Hematopoietic multipotent progenitor cell treated with erythropoietin and hydrocortisone succinate and interleukin-3 and kit ligand, for 8 days (in vitro differentiated cells): ENCODE results near the gene SLC38A10.
A peak's percentile ranks its signal among the peaks of the same experiment; 100 is the strongest.

Experiments
- DNase-seq: peaks from one replicate; pipeline ENCODE4 v3.0.0-alpha.2; 2015

The SLC38A10 gene

DNA sequence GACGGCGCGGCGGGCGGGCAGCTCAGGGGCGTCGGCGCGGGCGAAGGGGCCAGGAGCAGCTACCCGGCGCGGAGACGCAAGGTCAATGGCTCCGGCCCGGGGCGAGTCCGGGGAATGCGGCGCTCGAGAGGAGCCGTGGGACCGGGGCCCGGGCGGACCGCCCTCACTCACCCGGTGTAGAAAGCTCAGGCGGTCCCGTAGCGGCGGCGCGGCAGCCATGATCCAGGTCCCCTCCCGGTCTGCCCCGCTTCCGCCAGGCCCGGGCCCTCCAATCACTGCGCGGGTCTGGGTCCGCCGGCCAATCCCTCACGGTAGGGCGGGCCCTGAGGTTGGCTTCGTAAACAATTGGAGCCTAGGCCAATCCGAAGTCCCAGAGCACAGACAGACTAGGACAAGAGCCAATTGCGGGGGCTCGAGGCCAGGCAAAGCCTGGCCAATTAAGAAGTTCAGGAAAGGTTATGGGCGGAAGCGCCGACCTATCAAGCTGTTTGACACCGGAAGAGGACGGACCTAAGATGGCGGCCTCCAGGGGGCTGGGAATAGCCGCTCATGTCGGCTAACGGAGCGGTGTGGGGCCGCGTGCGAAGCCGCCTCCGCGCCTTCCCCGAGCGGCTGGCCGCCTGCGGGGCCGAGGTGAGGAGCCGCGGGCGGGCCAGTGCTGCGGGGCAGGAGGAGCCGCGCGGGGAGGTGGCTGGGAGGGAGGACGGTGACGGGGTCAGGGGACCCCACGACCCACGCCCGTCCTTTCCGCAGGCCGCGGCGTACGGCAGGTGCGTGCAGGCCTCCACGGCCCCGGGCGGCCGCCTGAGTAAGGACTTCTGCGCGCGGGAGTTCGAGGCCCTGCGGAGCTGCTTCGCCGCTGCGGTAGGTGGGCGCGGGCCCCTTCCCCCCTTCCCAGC is 56.0 kb downstream of the SLC38A10 start, which contains the start of the genes NDUFAF8 and TEPSIN:
TSS of gene NDUFAF8 (plus strand) at position 504 of the 899 bp plus-strand sequence. CDS start at position 550, 46 bp downstream.
TSS of gene TEPSIN (minus strand) at position 241 of the 899 bp plus-strand sequence. CDS start at position 219, 22 bp downstream.
- DNase-seq, result peak; percentile 100

DNA sequence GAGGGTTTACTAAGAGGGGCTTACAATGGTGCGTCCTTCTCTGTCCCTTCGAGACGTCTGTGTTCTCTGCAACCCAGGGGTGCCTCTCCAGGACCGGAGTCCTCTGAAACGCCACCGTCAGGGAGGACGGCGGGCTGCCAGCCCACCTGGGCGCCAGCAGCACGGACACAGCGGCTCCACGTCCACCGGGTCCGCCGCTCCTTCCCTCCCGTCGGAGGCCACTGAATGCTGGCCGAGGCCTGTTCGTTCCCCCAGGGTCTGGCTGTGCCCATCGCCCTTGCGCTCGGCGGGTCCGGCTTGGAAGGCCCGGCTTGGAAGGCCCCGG is 56.7 kb downstream of the SLC38A10 start:
- DNase-seq, result no peak

DNA sequence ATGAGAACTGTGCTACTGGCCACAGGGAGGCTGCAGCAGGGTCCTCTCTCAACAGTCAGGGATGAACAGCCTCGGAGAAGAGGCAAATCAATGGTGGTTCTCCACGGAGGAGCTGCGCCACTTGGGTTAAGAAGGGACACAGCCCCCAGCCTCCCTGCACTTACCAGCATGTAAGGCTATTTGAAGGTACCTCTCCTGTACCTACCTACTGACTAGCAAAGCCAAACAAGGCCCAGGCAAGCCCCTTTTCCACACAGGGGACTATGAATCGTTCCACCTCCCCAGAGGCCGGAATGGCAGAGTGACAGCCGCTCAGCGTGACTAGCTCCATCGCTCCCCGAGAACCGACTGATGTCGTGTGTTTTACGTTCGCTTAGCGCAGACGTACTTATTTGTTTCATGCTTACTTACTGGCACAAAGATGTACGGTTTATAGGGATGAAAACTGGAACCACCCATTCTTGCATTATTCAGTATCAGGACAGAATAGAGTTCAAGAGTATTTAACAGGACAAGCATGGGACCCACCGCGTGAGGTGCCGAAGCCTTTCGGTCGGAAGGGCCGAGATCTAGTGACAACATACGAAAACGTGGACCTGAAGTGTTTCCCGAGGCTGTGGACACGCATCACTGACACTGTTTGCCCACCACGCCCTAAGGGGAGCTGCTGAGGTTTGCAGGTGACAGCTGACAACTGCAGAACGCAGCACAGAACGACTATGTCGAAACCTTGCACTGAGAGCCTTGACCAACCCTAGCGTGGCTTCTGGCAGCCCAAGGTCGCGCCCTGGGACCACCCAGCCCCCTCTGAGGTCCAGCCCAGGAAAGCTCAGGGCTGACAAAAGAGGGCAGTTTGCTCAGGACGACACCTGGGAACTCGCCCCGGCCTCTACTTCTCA is 57.3 kb downstream of the SLC38A10 start:
- DNase-seq, result no peak

DNA sequence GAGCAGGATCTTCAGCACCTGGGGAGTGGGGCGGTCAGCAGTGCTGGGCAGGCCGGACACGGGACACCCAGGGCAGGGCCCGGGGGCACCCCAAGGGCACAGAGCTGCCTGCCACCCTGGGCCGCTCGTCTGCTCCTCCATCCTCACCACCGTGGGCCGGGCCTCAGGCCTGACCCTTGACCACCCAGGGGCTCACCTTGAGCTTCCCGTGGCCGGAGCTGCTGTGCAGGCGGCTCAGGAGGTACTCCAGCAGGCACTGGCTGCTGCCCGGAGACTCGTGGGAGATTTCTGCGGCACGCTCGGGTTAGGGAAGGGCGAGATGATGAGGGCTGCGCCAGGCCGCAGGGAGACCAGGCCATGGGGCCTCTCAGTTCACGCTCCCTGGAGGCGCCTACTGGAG is 58.3 kb downstream of the SLC38A10 start:
- DNase-seq, result no peak

DNA sequence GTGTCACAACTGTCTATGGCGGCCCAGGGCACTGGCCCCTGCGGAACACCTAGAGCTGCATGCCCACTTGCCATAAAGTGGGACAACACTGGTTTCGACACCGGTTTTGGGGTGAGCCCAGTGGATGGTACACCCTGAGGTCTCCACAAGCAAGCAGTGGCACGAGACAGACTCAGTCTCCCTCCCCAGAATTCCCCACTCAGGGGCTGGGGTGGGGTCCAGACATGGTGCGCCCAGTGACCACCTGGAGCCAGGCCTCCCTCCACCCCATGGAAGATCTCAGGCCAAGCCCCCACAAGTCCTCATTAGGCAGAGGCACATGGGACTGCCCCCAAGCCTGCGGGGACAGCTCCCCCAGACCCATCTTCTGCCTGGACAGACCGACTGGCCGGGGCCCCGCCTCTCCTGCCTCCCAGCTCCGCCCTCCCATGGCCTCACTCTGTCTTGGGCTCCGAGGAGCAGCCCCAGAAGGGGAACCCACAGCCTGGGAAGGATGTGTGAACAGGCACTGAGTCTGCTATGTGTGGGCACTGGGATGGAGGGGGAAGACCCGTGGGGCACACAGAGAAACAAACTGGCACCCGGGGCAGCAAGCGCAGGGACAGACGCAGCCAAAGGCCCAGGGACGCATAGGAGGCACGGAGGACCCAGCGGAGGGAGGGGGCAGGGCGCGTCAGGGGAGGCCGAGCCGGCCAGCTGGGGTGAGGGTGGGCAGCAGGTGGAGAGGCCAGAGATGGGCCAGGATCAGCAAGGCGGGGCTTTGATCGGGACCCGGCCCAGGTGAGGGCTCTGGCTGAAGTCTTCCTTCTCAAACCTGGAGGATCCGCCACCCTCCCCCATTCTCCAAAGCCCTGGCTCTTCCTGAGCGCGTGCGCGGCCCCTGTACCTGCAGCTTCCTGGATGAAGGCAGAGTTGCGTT is 59.0 kb downstream of the SLC38A10 start:
- DNase-seq, result no peak

DNA sequence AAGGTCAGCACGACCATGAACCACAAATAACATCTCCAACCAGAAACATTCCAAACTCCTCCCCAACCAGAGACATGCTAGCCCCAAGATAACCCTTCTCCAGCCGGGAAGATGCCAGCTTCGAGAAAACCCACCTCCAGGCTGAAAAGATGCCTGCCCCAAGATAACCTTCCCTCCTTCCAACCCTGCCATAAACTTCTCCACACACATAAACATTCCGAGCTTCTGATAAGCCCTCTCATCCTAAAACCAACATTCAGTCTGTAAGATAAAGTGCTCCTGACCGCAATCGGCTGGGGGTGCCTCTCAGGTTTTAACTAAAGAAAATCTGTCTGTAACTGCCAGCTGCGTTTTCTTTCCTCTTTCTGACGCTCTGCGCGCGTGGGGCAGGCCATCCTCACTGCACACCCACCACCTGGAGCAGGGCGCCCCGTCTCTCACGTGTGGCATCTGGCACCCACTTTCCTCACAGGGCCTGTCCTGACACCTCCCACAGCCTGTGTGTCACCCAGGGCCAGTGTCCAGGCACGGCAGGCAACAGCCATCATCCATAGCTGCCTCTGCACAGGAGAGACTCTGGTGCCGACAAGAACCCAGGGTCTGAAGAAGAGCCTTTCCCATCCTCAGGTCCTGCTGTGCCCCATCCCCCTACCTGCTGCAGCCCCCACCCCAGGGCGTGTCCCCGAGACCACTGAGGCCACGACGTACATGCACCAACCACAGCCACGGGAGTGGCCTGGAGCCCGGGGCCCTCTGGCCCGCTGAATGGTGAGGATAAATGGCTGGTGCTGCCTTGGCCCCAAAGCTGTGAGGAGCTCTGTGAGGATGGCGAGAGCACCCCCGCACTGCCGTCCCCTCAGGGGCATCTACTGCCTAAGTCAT is 59.9 kb downstream of the SLC38A10 start:
- no peak for DNase-seq

DNA sequence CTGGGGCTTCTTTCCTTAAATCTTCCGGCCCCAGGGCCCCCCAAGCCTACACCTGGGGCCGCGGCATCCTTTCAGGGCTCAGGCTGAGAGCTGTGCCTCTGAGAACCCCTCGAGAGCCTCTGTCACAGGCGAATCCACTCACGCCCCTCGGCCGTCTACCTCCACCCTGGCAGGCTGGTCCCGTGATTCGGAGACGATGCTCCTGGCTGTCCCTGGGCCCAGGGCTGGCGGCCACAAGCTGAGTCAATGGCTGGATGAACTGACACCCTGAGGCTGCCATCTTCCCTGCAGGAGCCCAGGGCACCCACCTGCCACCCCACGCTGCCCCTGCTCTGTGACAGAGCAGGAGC is 60.6 kb downstream of the SLC38A10 start:
- no peak for DNase-seq

DNA sequence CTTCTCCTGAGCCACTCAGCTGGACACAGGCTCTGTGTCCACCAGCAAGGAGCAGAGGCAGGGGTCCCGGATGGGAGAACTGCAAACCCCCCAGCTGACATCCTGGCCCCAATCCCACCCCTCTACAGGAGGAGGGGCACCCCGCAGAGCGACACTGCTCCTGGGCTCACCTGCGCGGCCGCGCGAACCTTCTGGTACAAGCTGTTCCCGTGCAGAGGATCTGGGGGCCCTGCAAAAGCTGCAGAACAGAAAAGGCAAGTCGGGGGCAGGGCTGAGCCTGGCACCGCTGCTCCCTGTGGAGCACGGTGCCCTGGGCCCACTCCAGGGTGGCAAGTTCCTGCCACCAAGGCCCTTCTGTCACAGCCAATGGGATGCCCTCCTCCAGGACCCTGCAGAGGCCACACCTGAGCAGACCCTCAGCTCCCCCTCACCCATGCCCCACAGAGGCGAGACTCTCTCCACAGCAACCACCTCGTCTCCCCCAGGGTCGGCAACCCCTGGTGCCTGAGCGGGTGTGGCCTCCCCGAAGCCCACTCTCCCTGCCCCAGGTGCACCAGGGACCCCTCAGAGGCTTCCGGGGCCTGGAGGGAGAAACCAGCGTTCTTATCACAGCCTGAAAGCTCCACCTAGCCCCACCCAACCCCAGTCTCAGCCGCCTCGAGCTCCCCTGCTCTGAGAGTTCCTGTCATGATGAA is 61.1 kb downstream of the SLC38A10 start:
- DNase-seq, result no peak

DNA sequence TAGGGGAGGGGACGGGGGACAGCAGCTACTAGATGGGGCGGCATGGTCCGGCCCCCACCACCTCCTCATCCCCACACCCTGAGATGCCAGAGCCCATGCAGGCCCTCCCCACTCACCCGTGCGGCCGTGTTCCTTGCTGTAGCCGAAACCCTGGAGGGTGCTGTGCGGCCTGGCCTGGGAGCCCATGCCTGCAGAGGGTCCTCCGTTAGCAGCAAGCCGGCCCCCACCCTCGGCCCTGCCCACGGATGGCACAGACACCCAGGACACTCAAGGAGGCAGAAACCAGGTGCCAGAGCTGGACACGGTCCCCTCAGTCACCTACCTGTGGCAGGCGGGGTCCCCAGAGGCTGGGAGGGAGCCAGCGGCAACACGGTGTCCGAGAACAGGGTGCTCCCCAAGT is 61.8 kb downstream of the SLC38A10 start:
- no peak for DNase-seq

DNA sequence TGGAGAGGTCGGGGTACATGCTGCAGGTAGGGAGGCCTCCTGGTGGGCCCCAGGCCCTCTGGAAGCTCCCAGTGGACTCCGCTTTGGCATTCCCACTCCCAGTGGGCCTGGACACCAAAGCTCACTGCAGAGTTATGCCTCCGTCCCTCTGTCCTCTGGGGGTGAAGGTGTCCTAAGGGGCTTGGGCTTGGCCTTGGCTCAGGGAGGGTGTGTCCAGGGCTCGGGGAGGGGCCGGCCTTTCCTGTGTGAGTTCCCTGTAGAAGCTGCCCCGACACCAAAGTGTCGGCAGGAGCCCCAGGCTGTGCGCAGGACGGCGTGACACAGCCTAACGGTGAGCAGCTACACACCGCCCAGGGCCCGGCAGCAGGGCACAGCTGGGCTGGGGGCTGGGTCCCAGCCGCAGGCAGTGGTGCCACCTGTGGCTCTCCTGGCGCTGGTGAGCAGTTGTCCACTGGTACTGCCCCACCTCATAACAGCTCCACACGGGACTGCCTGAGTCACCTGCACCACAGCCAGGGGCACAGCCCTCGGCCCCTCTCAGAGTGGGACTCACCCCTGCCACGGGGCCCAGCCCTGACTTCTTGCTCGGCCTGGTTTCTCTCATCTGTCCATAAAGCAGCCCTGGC is 62.4 kb downstream of the SLC38A10 start:
- DNase-seq, result no peak

DNA sequence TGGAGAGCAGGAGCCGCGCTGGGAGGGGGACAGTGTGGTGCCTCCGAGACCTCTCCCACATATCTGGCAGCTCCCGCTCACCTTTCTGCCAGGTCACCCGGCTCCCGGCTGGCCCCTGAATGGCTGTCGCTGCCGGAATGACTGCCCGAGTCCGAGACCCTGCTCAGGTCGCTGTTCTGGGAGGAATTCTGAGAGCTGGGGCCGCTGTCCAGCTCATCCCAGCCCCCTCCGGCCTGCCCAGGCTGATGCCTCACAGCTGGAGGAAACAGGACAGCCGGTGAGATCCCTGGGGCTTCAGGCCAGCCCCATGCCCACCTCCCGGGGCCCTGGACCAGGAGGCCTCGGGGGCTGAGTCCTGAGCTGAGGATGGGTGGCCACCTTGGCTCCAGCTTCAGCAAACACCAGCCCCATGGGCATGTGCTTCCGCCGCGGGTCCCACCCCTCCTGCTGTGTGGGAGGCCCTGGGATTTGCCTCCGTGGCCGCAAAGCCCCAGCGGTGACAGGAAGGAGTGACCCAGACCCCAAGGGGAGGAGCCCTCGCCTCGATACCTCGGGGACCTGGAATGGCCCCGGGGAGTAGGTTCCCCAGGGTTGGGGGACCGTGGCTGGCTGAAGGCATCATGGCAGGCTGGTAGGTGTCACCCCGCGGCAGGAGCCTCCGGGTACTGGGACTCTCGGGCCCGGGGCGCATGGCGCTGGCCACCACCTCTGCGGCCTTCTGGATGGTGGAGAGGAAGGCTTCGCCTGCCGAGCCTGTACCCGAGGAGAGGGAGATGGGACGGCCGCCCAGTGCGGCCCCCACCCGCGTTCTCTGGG is 63.1 kb downstream of the SLC38A10 start:
- no peak for DNase-seq

DNA sequence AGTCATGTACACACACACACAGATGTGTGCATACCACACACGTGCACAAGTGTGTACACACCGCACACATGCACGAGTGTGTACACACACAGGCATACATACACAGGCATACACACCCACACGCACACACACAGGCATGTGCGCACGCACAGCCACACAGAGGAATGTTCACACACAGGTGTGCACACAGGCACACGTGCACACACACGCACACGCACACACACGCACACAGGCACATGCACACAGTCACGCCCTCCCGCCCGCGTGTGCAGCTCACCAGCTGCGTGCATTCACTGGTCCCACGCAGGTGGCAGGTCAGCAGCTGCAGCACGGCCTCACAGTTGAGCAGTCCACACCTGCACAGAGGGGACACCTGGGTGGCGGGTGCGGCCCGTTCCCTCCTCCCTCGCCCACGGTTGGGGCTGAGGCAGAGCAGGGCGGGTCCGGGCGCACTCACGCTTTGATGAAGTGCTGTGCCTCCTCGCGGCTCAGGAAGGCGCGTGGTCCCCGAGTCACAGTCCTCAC is 63.9 kb downstream of the SLC38A10 start:
- DNase-seq, result no peak

DNA sequence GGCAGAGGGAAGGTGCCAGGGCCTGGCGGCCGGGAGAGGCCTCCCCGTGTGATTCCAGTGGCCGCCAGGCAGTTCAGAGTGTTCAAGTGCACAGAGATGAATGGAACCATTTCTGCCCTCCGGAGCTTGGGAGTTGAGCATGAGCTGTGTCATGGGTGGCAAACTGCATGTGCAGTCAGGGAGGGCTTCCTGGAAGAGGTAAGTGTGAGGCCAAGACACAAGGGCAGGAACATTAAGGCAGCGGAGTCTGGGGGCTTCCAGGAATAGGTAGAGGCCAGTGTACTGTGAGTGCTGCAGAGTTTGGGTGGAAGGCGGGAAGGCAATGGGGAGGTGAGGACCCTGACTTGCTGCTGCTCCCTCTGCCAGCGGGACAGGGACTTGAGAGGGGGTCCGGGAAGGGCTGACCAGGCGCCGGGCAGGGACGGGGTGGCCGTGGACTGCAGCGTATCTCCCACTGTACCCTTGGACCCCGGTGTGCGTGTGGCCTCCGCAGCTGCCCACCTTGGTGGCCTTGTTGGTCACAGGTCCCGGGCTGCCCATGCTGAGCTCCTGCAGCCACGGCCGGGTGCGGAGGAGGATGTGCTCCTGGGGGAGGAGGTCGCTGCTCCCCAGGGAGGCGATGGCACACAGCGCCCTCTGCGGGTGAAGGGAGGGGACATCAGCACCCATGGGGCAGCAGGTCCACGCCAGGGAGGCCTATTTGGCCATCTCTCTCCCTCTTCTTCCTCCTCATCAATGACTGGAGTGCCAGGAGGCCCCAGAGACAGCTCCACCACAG is 64.9 kb downstream of the SLC38A10 start:
- DNase-seq, result no peak

DNA sequence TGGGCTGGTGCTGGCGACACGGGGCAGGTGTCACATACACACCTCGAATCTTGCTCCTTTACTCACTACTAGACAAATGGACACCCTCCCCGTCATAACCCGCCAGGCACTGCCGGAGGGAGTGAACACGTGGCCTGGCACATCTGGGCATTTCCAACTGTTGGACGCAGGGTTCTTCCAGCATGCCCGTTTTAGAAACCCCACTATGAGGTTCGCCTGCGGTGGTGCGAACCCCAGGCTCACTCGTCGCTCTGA is 65.5 kb downstream of the SLC38A10 start:
- no peak for DNase-seq

DNA sequence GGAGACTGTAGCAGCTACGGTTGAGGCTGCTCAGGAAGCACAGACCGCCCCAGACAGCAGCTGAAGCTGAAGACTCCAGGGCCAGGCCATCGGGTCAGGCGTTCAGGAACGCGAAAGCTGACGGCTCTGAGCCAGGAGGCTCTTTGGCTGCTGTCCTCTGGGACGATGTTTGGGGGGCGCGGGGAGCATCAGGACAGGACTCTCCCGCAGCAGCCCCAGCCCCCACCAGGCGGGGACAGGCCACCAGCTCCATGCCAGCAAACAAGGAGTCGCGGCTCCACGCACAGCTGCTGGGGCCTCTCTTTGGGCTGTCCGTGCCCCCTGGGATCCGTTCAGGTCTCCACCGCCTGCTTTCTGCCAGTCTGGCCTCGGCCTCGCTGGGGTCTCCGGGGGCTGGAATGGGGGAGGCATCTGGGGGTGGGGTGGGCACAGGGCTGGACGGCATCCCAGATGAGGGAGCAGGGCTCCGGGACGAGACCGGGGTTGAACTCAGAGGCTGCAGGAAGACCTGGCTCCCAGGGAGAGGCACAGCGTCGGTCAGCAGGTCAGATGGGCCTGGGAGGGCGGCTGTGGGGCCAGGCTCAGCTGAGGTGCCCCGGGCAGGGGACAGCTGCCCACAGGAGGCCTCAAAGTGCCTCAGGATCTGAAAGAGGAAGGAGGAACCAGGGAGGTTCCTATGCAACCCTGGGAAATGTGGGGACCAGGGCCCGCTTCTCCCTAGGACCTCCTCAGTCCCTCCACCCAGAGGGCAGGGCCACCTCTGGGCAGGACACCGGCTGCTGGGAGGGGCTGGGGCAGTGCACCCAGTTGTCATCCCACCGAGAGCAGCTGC is 66.1 kb downstream of the SLC38A10 start:
- DNase-seq, result no peak

DNA sequence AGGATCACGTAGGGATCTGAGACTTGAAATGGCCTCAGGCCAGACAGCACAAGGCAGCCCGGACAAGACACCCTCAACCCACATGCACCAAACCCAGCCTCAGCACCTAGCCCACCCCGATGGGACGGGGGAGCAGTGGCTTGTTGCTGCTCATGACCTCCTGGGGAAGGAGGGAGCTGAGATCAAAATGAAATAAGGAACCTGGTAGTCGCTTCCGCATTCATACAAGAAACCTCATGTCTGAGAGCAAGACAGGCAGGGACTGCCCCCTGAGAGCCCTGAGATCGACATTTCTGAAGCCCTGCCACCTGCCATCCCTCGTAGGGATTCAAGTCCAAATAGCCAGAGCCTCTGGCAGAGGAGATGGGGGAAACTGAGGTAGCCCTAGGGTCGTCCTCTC is 66.7 kb downstream of the SLC38A10 start:
- DNase-seq, result no peak

DNA sequence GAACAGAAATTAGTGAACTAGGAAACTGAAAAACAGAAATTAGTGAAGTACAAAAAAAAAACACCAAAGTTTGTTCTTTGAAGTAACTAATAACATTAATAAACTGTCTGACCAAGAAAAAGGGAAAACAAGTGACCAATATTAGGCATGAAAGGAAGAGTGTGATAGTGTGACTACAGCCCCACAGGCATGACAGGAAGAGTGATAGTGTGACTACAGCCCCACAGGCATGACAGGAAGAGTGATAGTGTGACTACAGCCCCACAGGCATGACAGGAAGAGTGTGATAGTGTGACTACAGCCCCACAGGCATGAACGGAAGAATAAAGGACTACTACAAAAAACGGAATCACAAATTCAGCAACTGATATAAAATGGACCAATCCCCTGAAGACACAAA is 67.5 kb downstream of the SLC38A10 start:
- peak; percentile 34 for DNase-seq

DNA sequence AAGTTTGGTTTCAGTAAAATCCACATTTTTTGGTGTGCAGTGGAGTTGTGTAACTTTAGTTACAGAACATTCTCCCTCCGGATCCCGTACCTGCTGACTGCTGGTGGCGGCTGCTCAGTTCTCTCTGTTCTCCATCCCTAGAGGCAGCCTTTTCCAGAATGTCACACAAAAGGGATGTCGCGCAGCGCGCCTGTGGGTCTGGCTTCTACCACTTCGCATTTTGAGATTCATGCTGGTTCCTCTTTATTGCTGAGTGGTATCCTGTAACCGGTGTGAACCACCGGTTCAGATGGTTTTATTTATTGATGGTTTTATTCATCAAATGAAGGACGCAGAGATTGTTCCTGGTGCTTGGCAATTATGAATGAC is 71.4 kb downstream of the SLC38A10 start:
- peak; percentile 18 for DNase-seq
